Measurements from ENCODE around the gene HSPA5.

The HSPA5 gene

DNA sequence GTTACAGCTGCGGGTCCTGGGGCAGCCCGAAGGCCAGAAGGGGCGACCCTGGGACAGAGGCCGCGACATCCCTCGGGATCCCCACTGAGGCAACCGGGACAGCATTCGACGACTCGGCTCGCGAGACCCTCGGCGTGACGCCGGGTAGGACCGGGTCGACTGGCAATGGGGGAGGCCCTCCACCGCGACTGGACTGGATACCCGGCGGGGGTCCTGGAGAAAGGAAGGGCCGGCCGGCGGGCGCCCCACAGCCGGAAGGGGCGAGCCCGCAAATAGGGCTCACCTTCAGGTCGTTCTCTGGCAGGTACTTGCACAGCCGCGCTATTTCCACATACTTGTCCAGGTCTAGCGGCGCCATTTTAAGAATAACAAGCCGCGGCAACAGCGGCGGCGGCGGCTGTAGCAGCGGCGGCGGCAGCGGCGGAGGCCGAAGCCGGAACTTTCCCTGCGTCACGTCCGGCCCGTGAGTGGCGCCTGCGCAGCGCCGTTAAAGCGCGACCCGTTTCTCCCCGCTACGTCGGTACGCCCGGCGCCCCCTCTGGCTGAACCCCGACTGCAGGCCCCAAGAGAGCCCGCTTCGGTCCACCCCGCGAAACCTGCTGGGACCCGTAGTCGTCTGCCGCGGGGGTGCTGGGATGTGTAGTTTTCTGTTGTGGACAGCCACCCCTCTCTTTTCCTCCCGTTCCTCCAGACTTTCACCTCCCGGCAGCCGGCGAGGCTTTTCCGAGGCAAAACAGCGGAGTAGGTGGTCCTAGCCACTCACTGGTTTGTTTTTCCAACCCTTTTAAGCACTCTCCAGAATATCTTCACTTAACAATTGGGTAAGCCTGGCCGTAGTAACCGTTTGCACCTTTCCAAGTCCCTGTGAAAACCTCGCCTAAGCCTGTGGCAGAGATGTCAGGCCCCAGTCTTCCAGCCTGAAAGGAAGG lies 51.5 kb downstream of the HSPA5 start, which contains the start of gene PPP6C:
Gene PPP6C (minus strand): TSS at position 443 of the 929 bp plus-strand sequence. CDS start 85 bp downstream, at position 358.
- DNase-seq (ENCODE audit: low read depth, low spot score), result peak; percentile 99

DNA sequence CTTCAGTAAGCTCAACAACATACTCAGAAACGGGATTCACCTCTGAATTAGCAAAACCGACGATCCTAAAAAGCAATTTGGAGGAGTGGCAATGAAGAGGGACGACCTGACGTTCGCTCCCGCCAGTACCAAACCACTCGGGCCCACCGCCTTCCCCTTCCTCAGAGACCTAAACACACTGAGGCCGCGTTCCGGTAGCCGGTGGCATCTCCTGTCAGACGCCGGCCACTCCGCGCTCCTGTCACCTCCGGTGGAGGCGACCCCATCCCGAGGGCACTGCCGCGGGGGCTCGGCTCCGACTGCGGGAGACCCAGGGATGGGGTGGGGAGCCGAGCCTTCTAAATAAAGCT lies 52.2 kb downstream of the HSPA5 start:
- peak; percentile 39 for DNase-seq (ENCODE audit: low read depth, low spot score)

Measured in astrocyte of the hippocampus (primary cell).